ENCODE data around the gene PARD3B. TPM values are rescaled to one million over a fixed set of nuclear protein-coding genes. Genes with fewer than 3 reads are reported as not detected.

The PARD3B gene
- total and polyA plus RNA-seq, 7 donors, result 3.2 to 64.0 (median 42.5) TPM

DNA sequence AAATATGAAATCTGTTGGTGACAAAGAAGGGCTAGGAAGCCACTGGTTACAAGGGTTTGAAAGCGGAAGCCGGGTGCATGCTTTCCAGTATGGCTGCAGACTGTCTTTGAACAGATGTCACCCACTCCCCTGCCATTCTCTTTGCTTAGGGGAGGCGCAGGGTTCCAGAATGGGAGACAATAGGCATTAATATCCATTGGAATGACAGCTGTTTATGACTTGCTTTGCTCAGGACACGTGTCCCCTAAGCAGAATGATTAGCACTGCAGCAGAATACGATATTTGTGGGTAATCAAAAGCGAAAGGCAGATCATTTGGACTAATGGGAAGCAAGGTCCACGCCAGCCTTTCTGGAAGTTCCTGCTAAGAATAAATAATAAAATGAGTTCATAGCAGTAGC is 1111.2 kb downstream of the PARD3B start:
- no peaks in the 10 kb centered on the region for H3K9me3 ChIP-seq
- TF ChIP-seq POLR2A (IDR thresholded peaks at IDR 0.05) (no peak), CTCF (IDR thresholded peaks at IDR 0.05) (no peak), EP300 (IDR thresholded peaks at IDR 0.05) (no peak), POLR2AphosphoS5 (IDR thresholded peaks at IDR 0.05) (no peak)
- no peak overlapping the region for H3K4me3 ChIP-seq
- H3K4me1 ChIP-seq, result peaks cover 0 to 38% (median 34%) of the 10 kb centered on the region in 4 donors
- WGBS, 2 donors, result 84 to 90% methylated on average over 7 of the region's 7 CpGs
- DNase-seq, result no peak
- intact Hi-C loops (cut with DNase I), result no loop called here
- no peaks in the 10 kb centered on the region for H3K36me3 ChIP-seq
- no peak overlapping the region for H3K27ac ChIP-seq
- no peaks in the 10 kb centered on the region for H3K27me3 ChIP-seq

- intact Hi-C loops (cut with DNase I), result no loop called here
- Histone ChIP-seq H3K4me3 (no peak overlapping the region), H3K9me3 (no peaks in the 10 kb centered on the region), H3K36me3 (no peaks in the 10 kb centered on the region), H3K27me3 (no peaks in the 10 kb centered on the region), H3K27ac (peak overlapping the region in 3 of 4 donors; percentile 5 to 31 (median 29)), H3K4me1 (peaks cover 0 to 38% (median 34%) of the 10 kb centered on the region in 4 donors)
- TF ChIP-seq POLR2A (IDR thresholded peaks at IDR 0.05), result no peak
- 82 to 87% methylated on average over 4 of the region's 4 CpGs for WGBS, 2 donors
- no peak for DNase-seq
These were observed 1111.7 kb downstream of the PARD3B start for GRCh38 chr2:205656941-205657340.

DNA sequence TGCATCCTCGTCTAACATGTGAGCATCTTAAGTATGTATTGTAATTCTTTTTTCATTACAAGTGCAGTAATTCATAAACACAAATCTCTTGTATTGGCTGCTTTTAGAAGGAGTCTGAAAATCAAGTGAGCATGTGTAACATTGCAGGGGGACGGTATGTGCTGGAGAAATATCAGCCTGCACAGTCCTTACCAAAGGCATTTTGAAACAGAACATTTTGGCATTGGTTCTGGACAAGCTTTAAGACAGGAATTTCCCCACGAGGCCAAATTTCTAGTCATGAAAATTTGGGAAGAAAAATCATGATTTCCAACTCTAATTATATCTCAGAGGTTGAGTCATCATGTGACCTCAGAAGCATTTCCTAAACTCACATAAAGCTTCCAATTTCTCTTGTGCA is 1112.3 kb downstream of the PARD3B start:
- no peaks in the 10 kb centered on the region for H3K27me3 ChIP-seq
- peak in 2 of 4 donors; percentile 74 for TF ChIP-seq POLR2AphosphoS5 (IDR thresholded peaks at IDR 0.05)
- no peak for TF ChIP-seq POLR2A (IDR thresholded peaks at IDR 0.05)
- TF ChIP-seq EP300 (IDR thresholded peaks at IDR 0.05), result peak in 3 of 4 donors; percentile 1 to 74 (median 60)

DNA sequence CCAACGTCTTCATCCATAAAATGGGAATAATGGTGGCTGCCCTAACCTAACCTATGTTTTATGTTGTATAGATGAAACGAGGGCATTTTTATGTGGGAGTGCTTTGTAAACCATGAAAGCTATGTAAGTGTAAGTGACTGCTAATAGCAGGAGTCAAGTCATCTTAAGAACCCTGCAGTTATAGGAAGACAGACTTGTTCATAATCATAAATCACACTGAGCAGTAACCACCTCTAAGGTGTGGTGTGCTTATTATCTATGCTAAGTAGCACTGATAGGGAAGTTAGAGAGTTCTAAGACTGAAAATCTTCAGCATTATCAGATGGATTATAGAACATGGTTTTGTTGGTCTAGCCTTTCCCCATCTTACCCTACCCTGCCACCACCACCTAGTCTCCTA is 1112.8 kb downstream of the PARD3B start:
- no peak for DNase-seq
- Histone ChIP-seq H3K4me1 (peaks cover 0 to 38% (median 34%) of the 10 kb centered on the region in 4 donors), H3K9me3 (no peaks in the 10 kb centered on the region), H3K36me3 (no peaks in the 10 kb centered on the region), H3K4me3 (no peak overlapping the region), H3K27me3 (no peaks in the 10 kb centered on the region), H3K27ac (peak overlapping the region in 1 of 4 donors; percentile 29)
- intact Hi-C loops (cut with DNase I), result no loop called here
- WGBS, 2 donors, result 61 to 68% methylated on average over 2 of the region's 2 CpGs
- TF ChIP-seq EP300 (IDR thresholded peaks at IDR 0.05) (no peak), POLR2AphosphoS5 (IDR thresholded peaks at IDR 0.05) (no peak), POLR2A (IDR thresholded peaks at IDR 0.05) (no peak), CTCF (IDR thresholded peaks at IDR 0.05) (no peak)

More for the DNA sequence above, 1112.3 kb downstream of the PARD3B start:
- H3K9me3 ChIP-seq, result no peaks in the 10 kb centered on the region
- H3K4me1 ChIP-seq, result peaks cover 0 to 38% (median 34%) of the 10 kb centered on the region in 4 donors
- DNase-seq, result peak; percentile 81
- H3K36me3 ChIP-seq, result no peaks in the 10 kb centered on the region
- H3K27ac ChIP-seq, result peak overlapping the region in 3 of 4 donors; percentile 5 to 31 (median 29)
- intact Hi-C loops (cut with DNase I), result no loop called here
- WGBS, 2 donors, result 66 to 79% methylated on average over 3 of the region's 3 CpGs
- no peak overlapping the region for H3K4me3 ChIP-seq

GRCh38 chr2:205658572-205658971 is 1113.3 kb downstream of the PARD3B start:
- H3K4me1 ChIP-seq, result peaks cover 0 to 38% (median 34%) of the 10 kb centered on the region in 4 donors
- no peaks in the 10 kb centered on the region for H3K9me3 ChIP-seq
- H3K4me3 ChIP-seq, result no peak overlapping the region
- intact Hi-C loops (cut with DNase I), result no loop called here
- WGBS, 2 donors, result 93 to 97% methylated on average over 2 of the region's 2 CpGs
- TF ChIP-seq POLR2A (IDR thresholded peaks at IDR 0.05), result no peak
- peak in 1 of 4 donors; percentile 17 for TF ChIP-seq POLR2AphosphoS5 (IDR thresholded peaks at IDR 0.05)
- no peak for DNase-seq
- H3K27me3 ChIP-seq, result no peaks in the 10 kb centered on the region
- no peak overlapping the region for H3K27ac ChIP-seq
- no peaks in the 10 kb centered on the region for H3K36me3 ChIP-seq

- Histone ChIP-seq H3K4me1 (peaks cover 0 to 38% (median 34%) of the 10 kb centered on the region in 4 donors), H3K4me3 (no peak overlapping the region), H3K9me3 (no peaks in the 10 kb centered on the region), H3K27ac (peak overlapping the region in 2 of 4 donors; percentile 52 to 61), H3K27me3 (no peaks in the 10 kb centered on the region), H3K36me3 (no peaks in the 10 kb centered on the region)
- intact Hi-C loops (cut with DNase I), result no loop called here
- no peak for DNase-seq
- TF ChIP-seq POLR2A (IDR thresholded peaks at IDR 0.05) (no peak), EP300 (IDR thresholded peaks at IDR 0.05) (no peak), CTCF (IDR thresholded peaks at IDR 0.05) (no peak), POLR2AphosphoS5 (IDR thresholded peaks at IDR 0.05) (no peak)
- 68 to 73% methylated on average over 8 of the region's 8 CpGs for WGBS, 2 donors
These were observed 1114.6 kb downstream of the PARD3B start for GRCh38 chr2:205659922-205660321.

Data from sigmoid colon (tissue), 7 donors.